Activated naive CD8-positive, alpha-beta T cell (primary cell): ENCODE results near the gene ATXN7L2.

ENCODE experiments used
- H3K27ac Mint-ChIP-seq: one replicate; pipeline ENCODE4 v1.8.0; 2021; ENCODE audit warnings: mixed read lengths
- H3K27me3 Mint-ChIP-seq: one replicate; pipeline ENCODE4 v1.8.0; 2021; ENCODE audit warnings: mixed read lengths
- H3K36me3 Mint-ChIP-seq: one replicate; pipeline ENCODE4 v1.8.0; 2021; ENCODE audit warnings: mixed read lengths
- H3K4me1 Mint-ChIP-seq: one replicate; pipeline ENCODE4 v1.8.0; 2021; ENCODE audit warnings: low read depth, mixed read lengths
- H3K4me3 Mint-ChIP-seq: one replicate; pipeline ENCODE4 v1.8.0; 2021; ENCODE audit warnings: mild to moderate bottlenecking, mixed read lengths
- H3K9me3 Mint-ChIP-seq: one replicate; pipeline ENCODE4 v1.8.0; 2021; ENCODE audit warnings: low read depth, mixed read lengths

The ATXN7L2 gene

GRCh38 chr1:109484519-109484975, 842 bp downstream of the ATXN7L2 start:
- peak overlapping the region; percentile 95 for H3K27ac Mint-ChIP-seq

GRCh38 chr1:109485001-109485400, 1.3 kb downstream of the ATXN7L2 start:
- H3K9me3 Mint-ChIP-seq, result no peaks in the 10 kb centered on the region
- peaks cover 35% of the 10 kb centered on the region for H3K4me1 Mint-ChIP-seq
- peak overlapping the region; percentile 98 for H3K4me3 Mint-ChIP-seq
- no peaks in the 10 kb centered on the region for H3K27me3 Mint-ChIP-seq
- H3K36me3 Mint-ChIP-seq, result no peaks in the 10 kb centered on the region
- peak overlapping the region; percentile 95 for H3K27ac Mint-ChIP-seq

More at GRCh38 chr1:109484519-109484975, 842 bp downstream of the ATXN7L2 start:
- Mint-ChIP-seq H3K36me3 (no peaks in the 10 kb centered on the region), H3K4me3 (peak overlapping the region; percentile 98), H3K9me3 (no peaks in the 10 kb centered on the region), H3K27me3 (no peaks in the 10 kb centered on the region), H3K4me1 (peaks cover 35% of the 10 kb centered on the region)

GRCh38 chr1:109487261-109487660, 3.6 kb downstream of the ATXN7L2 start:
- H3K4me3 Mint-ChIP-seq, result no peak overlapping the region
- no peak overlapping the region for H3K27ac Mint-ChIP-seq
- no peaks in the 10 kb centered on the region for H3K9me3 Mint-ChIP-seq
- H3K36me3 Mint-ChIP-seq, result no peaks in the 10 kb centered on the region
- H3K4me1 Mint-ChIP-seq, result peaks cover 35% of the 10 kb centered on the region
- H3K27me3 Mint-ChIP-seq, result no peaks in the 10 kb centered on the region

- H3K9me3 Mint-ChIP-seq, result no peaks in the 10 kb centered on the region
- H3K27me3 Mint-ChIP-seq, result no peaks in the 10 kb centered on the region
- H3K4me1 Mint-ChIP-seq, result peaks cover 28% of the 10 kb centered on the region
- no peak overlapping the region for H3K27ac Mint-ChIP-seq
- H3K36me3 Mint-ChIP-seq, result no peaks in the 10 kb centered on the region
- no peak overlapping the region for H3K4me3 Mint-ChIP-seq
These were observed 4.5 kb downstream of the ATXN7L2 start for GRCh38 chr1:109488201-109488600.

- H3K27me3 Mint-ChIP-seq, result no peaks in the 10 kb centered on the region
- no peak overlapping the region for H3K27ac Mint-ChIP-seq
- H3K4me3 Mint-ChIP-seq, result no peak overlapping the region
- peaks cover 28% of the 10 kb centered on the region for H3K4me1 Mint-ChIP-seq
- no peaks in the 10 kb centered on the region for H3K36me3 Mint-ChIP-seq
- H3K9me3 Mint-ChIP-seq, result no peaks in the 10 kb centered on the region
These were observed 5.0 kb downstream of the ATXN7L2 start for GRCh38 chr1:109488696-109489095.

GRCh38 chr1:109490029-109490933, 6.6 kb downstream of the ATXN7L2 start:
- Mint-ChIP-seq H3K4me1 (peaks cover 30% of the 10 kb centered on the region), H3K27ac (no peak overlapping the region), H3K27me3 (no peaks in the 10 kb centered on the region), H3K36me3 (no peaks in the 10 kb centered on the region), H3K4me3 (no peak overlapping the region), H3K9me3 (no peaks in the 10 kb centered on the region)

- no peaks in the 10 kb centered on the region for H3K36me3 Mint-ChIP-seq
- no peaks in the 10 kb centered on the region for H3K27me3 Mint-ChIP-seq
- H3K4me3 Mint-ChIP-seq, result no peak overlapping the region
- H3K9me3 Mint-ChIP-seq, result no peaks in the 10 kb centered on the region
- peaks cover 32% of the 10 kb centered on the region for H3K4me1 Mint-ChIP-seq
- no peak overlapping the region for H3K27ac Mint-ChIP-seq
These were observed 7.2 kb downstream of the ATXN7L2 start for GRCh38 chr1:109490934-109491302.

- H3K36me3 Mint-ChIP-seq, result no peaks in the 10 kb centered on the region
- H3K4me1 Mint-ChIP-seq, result peaks cover 36% of the 10 kb centered on the region
These were observed 7.7 kb downstream of the ATXN7L2 start for GRCh38 chr1:109491372-109491771.

GRCh38 chr1:109492779-109493178, 9.1 kb downstream of the ATXN7L2 start:
- Mint-ChIP-seq H3K27me3 (no peaks in the 10 kb centered on the region), H3K27ac (no peak overlapping the region), H3K4me3 (peak overlapping the region; percentile 23), H3K4me1 (peaks cover 47% of the 10 kb centered on the region), H3K9me3 (no peaks in the 10 kb centered on the region), H3K36me3 (no peaks in the 10 kb centered on the region)

More at GRCh38 chr1:109491372-109491771, 7.7 kb downstream of the ATXN7L2 start:
- H3K9me3 Mint-ChIP-seq, result no peaks in the 10 kb centered on the region
- no peaks in the 10 kb centered on the region for H3K27me3 Mint-ChIP-seq
- H3K27ac Mint-ChIP-seq, result no peak overlapping the region
- no peak overlapping the region for H3K4me3 Mint-ChIP-seq

GRCh38 chr1:109493227-109493626, 9.5 kb downstream of the ATXN7L2 start:
- peaks cover 52% of the 10 kb centered on the region for H3K4me1 Mint-ChIP-seq
- H3K9me3 Mint-ChIP-seq, result no peaks in the 10 kb centered on the region
- peak overlapping the region; percentile 95 for H3K4me3 Mint-ChIP-seq
- no peaks in the 10 kb centered on the region for H3K27me3 Mint-ChIP-seq
- no peaks in the 10 kb centered on the region for H3K36me3 Mint-ChIP-seq
- no peak overlapping the region for H3K27ac Mint-ChIP-seq

- peak within 1 kb of the TSS; percentile 87 for H3K27ac Mint-ChIP-seq
- H3K36me3 Mint-ChIP-seq, result no peaks in the 10 kb centered on the region
- no peaks in the 10 kb centered on the region for H3K9me3 Mint-ChIP-seq
- no peaks in the 10 kb centered on the region for H3K27me3 Mint-ChIP-seq
- H3K4me3 Mint-ChIP-seq, result peak within 1 kb of the TSS; percentile 95
- H3K4me1 Mint-ChIP-seq, result peaks cover 59% of the 10 kb centered on the region
These were observed 10.3 kb downstream of the ATXN7L2 start, which contains the start of gene CYB561D1 for GRCh38 chr1:109493805-109494539. CYB561D1 (plus strand) TSS chr1:109494094; CDS start chr1:109494140, 46 bp downstream.

GRCh38 chr1:109495738-109496137, 12.0 kb downstream of the ATXN7L2 start:
- H3K27ac Mint-ChIP-seq, result no peak overlapping the region
- no peaks in the 10 kb centered on the region for H3K36me3 Mint-ChIP-seq
- peak overlapping the region; percentile 95 for H3K4me3 Mint-ChIP-seq
- H3K4me1 Mint-ChIP-seq, result peaks cover 75% of the 10 kb centered on the region
- H3K27me3 Mint-ChIP-seq, result no peaks in the 10 kb centered on the region
- H3K9me3 Mint-ChIP-seq, result no peaks in the 10 kb centered on the region

GRCh38 chr1:109497449-109498160, 13.9 kb downstream of the ATXN7L2 start:
- H3K4me1 Mint-ChIP-seq, result peaks cover 93% of the 10 kb centered on the region
- H3K36me3 Mint-ChIP-seq, result no peaks in the 10 kb centered on the region
- no peaks in the 10 kb centered on the region for H3K9me3 Mint-ChIP-seq
- peak overlapping the region; percentile 69 for H3K27ac Mint-ChIP-seq
- peak overlapping the region; percentile 44 for H3K4me3 Mint-ChIP-seq
- H3K27me3 Mint-ChIP-seq, result no peaks in the 10 kb centered on the region

- H3K27me3 Mint-ChIP-seq, result no peaks in the 10 kb centered on the region
- no peaks in the 10 kb centered on the region for H3K36me3 Mint-ChIP-seq
- peak overlapping the region; percentile 44 for H3K4me3 Mint-ChIP-seq
- H3K4me1 Mint-ChIP-seq, result peaks cover 97% of the 10 kb centered on the region
- H3K27ac Mint-ChIP-seq, result peak overlapping the region; percentile 69
- no peaks in the 10 kb centered on the region for H3K9me3 Mint-ChIP-seq
These were observed 14.6 kb downstream of the ATXN7L2 start for GRCh38 chr1:109498161-109498801.
